Rectal smooth muscle tissue (tissue), 1 donor: Measurements from ENCODE around the gene RPRML.

Source experiments
- H3K27ac ChIP-seq: one replicate; pipeline ENCODE4 v1.7.0; 2013; ENCODE audit warnings: low read depth, low read length, inconsistent platforms
- H3K27me3 ChIP-seq: one replicate; pipeline ENCODE4 v1.7.0; 2013; ENCODE audit warnings: low read length; ENCODE audit not compliant: control insufficient read depth, insufficient read depth
- H3K36me3 ChIP-seq: one replicate; pipeline ENCODE4 v1.7.0; 2013; ENCODE audit warnings: low read length; ENCODE audit not compliant: control insufficient read depth, insufficient read depth
- H3K4me1 ChIP-seq: one replicate; pipeline ENCODE4 v1.7.0; 2013; ENCODE audit warnings: low read length; ENCODE audit not compliant: control insufficient read depth, insufficient read depth
- H3K4me3 ChIP-seq: one replicate; pipeline ENCODE4 v1.7.0; 2013; ENCODE audit warnings: low read length
- H3K9ac ChIP-seq: one replicate; pipeline ENCODE4 v1.7.0; 2013; ENCODE audit warnings: low read length

The RPRML gene

GRCh38 chr17:46930051-46930450 lies 49.0 kb downstream of the RPRML start:
- Histone ChIP-seq H3K27ac (no peak overlapping the region), H3K27me3 (no peaks in the 10 kb centered on the region), H3K4me1 (no peaks in the 10 kb centered on the region), H3K36me3 (peaks cover 30% of the 10 kb centered on the region), H3K9ac (no peak overlapping the region), H3K4me3 (no peak overlapping the region)

GRCh38 chr17:46929413-46929812 lies 49.6 kb downstream of the RPRML start:
- peaks cover 2% of the 10 kb centered on the region for H3K4me1 ChIP-seq
- no peak overlapping the region for H3K27ac ChIP-seq
- H3K9ac ChIP-seq, result no peak overlapping the region
- H3K36me3 ChIP-seq, result peaks cover 25% of the 10 kb centered on the region
- H3K27me3 ChIP-seq, result no peaks in the 10 kb centered on the region
- H3K4me3 ChIP-seq, result no peak overlapping the region

GRCh38 chr17:46928467-46929261 lies 50.4 kb downstream of the RPRML start:
- Histone ChIP-seq H3K36me3 (peaks cover 21% of the 10 kb centered on the region), H3K27ac (no peak overlapping the region), H3K4me1 (peaks cover 7% of the 10 kb centered on the region), H3K4me3 (no peak overlapping the region), H3K27me3 (no peaks in the 10 kb centered on the region), H3K9ac (no peak overlapping the region)
